GM19395 (cell line): ENCODE data around the gene TMEM44.

Source experiments
- ATAC-seq: cut with Tn5 transposase; IDR thresholded peaks from one replicate; pipeline ENCODE4 v1.9.1; 2021; ENCODE audit warnings: mild to moderate bottlenecking, moderate library complexity; ENCODE audit not compliant: unreplicated experiment

Gene TMEM44

GRCh38 chr3:194633349-194634004 is at the start of gene TMEM44:
Gene TMEM44, minus strand, starts transcription at chr3:194633419. Its CDS starts 204 bp downstream, at chr3:194633215.
- peak; percentile 85 for ATAC-seq

- peak; percentile 50 for ATAC-seq
Measured at GRCh38 chr3:194682694-194683310, 49.6 kb upstream of the TMEM44 start.

GRCh38 chr3:194682189-194682693 is 49.0 kb upstream of the TMEM44 start:
- ATAC-seq = no peak

GRCh38 chr3:194680888-194681615 is 47.8 kb upstream of the TMEM44 start:
- ATAC-seq = no peak

- no peak for ATAC-seq
Measured at GRCh38 chr3:194676471-194676870, 43.3 kb upstream of the TMEM44 start.

- no peak for ATAC-seq
Measured at GRCh38 chr3:194675680-194676079, 42.5 kb upstream of the TMEM44 start.

GRCh38 chr3:194675081-194675640 is 41.9 kb upstream of the TMEM44 start:
- ATAC-seq = no peak

GRCh38 chr3:194673761-194674160 is 40.5 kb upstream of the TMEM44 start:
- ATAC-seq = no peak

- ATAC-seq = no peak
Measured at GRCh38 chr3:194672876-194673275, 39.7 kb upstream of the TMEM44 start.

GRCh38 chr3:194671900-194672808 is 38.9 kb upstream of the TMEM44 start, which contains the start of gene LSG1:
Gene LSG1, minus strand, starts transcription at chr3:194672191. Its CDS starts 29 bp downstream, at chr3:194672162.
- ATAC-seq = peak; percentile 91

GRCh38 chr3:194671511-194671899 is 38.3 kb upstream of the TMEM44 start:
- ATAC-seq = peak; percentile 33

- no peak for ATAC-seq
Measured at GRCh38 chr3:194667363-194667762, 34.1 kb upstream of the TMEM44 start.

- no peak for ATAC-seq
Measured at GRCh38 chr3:194664857-194665256, 31.6 kb upstream of the TMEM44 start.

GRCh38 chr3:194661946-194662345 is 28.7 kb upstream of the TMEM44 start:
- ATAC-seq = no peak

- no peak for ATAC-seq
Measured at GRCh38 chr3:194661374-194661773, 28.2 kb upstream of the TMEM44 start.

GRCh38 chr3:194659778-194660177 is 26.6 kb upstream of the TMEM44 start:
- no peak for ATAC-seq

- no peak for ATAC-seq
Measured at GRCh38 chr3:194658477-194659242, 25.4 kb upstream of the TMEM44 start.

- no peak for ATAC-seq
Measured at GRCh38 chr3:194657439-194657838, 24.2 kb upstream of the TMEM44 start.

GRCh38 chr3:194654443-194654842 is 21.2 kb upstream of the TMEM44 start:
- ATAC-seq = peak; percentile 96

- ATAC-seq = no peak
Measured at GRCh38 chr3:194647747-194648146, 14.5 kb upstream of the TMEM44 start.
